PC-3 (cell line): Measurements from ENCODE around the gene ARNT2.

Experiments
- EZH2 ChIP-seq: fragments of 300-600 bp; sonication (generic); IDR thresholded peaks from one replicate; pipeline ENCODE4 v1.6.1; 2017; ENCODE audit warnings: antibody characterized with exemption, mild to moderate bottlenecking, low read length; ENCODE audit not compliant: unreplicated experiment
- EZH2phosphoT487 ChIP-seq: fragments of 300-600 bp; sonication (generic); IDR thresholded peaks from 2 replicates; pipeline ENCODE4 v1.6.1; 2018; ENCODE audit warnings: mild to moderate bottlenecking, antibody characterized with exemption, low read length, borderline replicate concordance
- TF ChIP-seq, protein P1 (sequence below): fragments of 300-600 bp; sonication (generic); conservative IDR thresholded peaks from 2 replicates; pipeline ENCODE4 v1.5.1; 2017; ENCODE audit warnings: antibody characterized with exemption, low read depth, mild to moderate bottlenecking, low read length

GRCh38 chr15:80608688-80609087, 204.5 kb downstream of the ARNT2 start:
- TF ChIP-seq, protein P1, sequence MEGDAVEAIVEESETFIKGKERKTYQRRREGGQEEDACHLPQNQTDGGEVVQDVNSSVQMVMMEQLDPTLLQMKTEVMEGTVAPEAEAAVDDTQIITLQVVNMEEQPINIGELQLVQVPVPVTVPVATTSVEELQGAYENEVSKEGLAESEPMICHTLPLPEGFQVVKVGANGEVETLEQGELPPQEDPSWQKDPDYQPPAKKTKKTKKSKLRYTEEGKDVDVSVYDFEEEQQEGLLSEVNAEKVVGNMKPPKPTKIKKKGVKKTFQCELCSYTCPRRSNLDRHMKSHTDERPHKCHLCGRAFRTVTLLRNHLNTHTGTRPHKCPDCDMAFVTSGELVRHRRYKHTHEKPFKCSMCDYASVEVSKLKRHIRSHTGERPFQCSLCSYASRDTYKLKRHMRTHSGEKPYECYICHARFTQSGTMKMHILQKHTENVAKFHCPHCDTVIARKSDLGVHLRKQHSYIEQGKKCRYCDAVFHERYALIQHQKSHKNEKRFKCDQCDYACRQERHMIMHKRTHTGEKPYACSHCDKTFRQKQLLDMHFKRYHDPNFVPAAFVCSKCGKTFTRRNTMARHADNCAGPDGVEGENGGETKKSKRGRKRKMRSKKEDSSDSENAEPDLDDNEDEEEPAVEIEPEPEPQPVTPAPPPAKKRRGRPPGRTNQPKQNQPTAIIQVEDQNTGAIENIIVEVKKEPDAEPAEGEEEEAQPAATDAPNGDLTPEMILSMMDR = no peak
- TF ChIP-seq EZH2 (no peak), EZH2phosphoT487 (no peak)
